ENCODE data around the gene RAF1.

GRCh38 chr3:12663401-12663935, 449 bp downstream of the RAF1 start:
- TF ChIP-seq EZH2 (optimal IDR thresholded peaks at IDR 0.05; ENCODE audit: low read depth, low read length): no peak
- no peak for TF ChIP-seq CTCF (IDR thresholded peaks at IDR 0.05; ENCODE audit: low read length)
- no peak for TF ChIP-seq EZH2phosphoT487 (IDR thresholded peaks at IDR 0.05; ENCODE audit: low read length)

Data from MM.1S (cell line).